Measurements from ENCODE around the gene CDH12. TPM values are rescaled to one million over a fixed set of nuclear protein-coding genes. Genes with fewer than 3 reads are reported as not detected.

Gene CDH12
- total and polyA plus RNA-seq, 2 donors (not counting 3 experiments of a cell fraction or from before 2014, with no cell fraction given): 0.03 TPM; not detected in 1

DNA sequence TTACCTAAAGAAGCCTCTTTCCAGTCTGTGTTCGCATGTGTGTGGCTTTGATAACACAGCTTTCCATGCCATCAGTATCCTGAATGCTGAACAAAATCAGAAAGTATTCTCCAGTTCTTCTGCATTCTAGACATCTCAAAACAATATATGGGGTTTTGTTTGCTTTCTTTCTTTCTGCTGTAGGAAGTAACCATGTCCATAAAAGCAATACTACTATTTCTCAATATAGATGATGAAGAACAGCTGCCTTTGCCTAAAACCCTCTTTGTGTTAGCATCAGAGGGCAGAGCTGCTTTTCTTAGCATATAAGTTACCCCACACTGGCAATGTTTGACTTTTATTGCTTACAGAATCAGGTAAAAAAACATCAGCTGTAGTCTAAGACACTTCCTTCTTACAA, 963.6 kb downstream of the CDH12 start:
- no peak for FAIRE-seq

DNA sequence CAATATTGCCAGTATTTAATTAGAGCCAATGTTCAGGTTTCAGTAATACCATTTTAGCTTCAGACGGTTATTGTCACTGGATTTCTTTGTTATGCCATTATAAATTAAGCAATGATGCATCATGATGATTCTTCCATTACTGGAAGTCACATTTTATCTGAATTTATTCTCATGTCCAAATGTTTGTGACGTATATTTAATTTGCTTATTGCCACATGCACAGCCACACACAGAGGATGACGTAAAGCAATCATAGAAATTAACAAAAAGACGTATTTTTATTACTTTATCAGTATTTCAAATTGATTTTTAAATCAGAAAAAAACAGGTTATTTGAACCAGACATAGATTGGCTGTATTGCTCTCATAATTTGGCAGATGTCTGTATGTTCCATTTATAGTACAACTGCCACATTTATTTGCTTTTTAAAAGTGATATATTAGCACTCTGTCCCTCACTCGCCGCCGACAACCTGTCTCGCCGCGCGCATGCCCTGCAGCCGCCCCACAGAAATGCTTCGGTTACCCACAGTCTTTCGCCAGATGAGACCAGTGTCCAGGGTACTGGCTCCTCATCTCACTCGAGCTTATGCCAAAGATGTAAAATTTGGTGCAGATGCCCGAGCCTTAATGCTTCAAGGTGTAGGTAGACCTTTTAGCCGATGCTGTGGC, 970.9 kb downstream of the CDH12 start:
- no TSS peak for BruUV-seq (replicated peaks)
- Histone ChIP-seq H2AFZ (ENCODE audit: low read depth, low read length) (no peak overlapping the region), H3K4me2 (ENCODE audit: insufficient read depth, low read length) (no peak overlapping the region), H3K9ac (replicated peaks; ENCODE audit: extremely low read depth, insufficient read depth, low read length) (no peak overlapping the region), H3K36me3 (ENCODE audit: control insufficient read depth in 2 of 2, extremely low read depth in 1 of 2, insufficient read depth in 2 of 2, low read length in 2 of 2) (no peaks in the 10 kb centered on the region), H4K20me1 (replicated peaks; ENCODE audit: control insufficient read depth, extremely low read depth, insufficient read depth, low read length) (no peaks in the 10 kb centered on the region), H3K4me3 (replicated peaks in 1 of 3; ENCODE audit: insufficient read depth in 1 of 3, low read depth in 1 of 3, low read length in 3 of 3) (no peak overlapping the region), H3K4me1 (ENCODE audit: control insufficient read depth, extremely low read depth, insufficient read depth, low read length) (no peaks in the 10 kb centered on the region), H3K27ac (ENCODE audit: insufficient read depth, low read depth, low read length) (no peak overlapping the region), H3K27me3 (ENCODE audit: control insufficient read depth in 2 of 2, insufficient read depth in 2 of 2, low read length in 2 of 2) (peaks cover 0 to 3% of the 10 kb centered on the region in 2 experiments), H3K9me1 (replicated peaks; ENCODE audit: control insufficient read depth, extremely low read depth, insufficient read depth, low read length) (no peaks in the 10 kb centered on the region), H3K9me3 (replicated peaks; ENCODE audit: control insufficient read depth, insufficient read depth, low read length) (no peaks in the 10 kb centered on the region), H3K79me2 (ENCODE audit: control insufficient read depth, insufficient read depth, low read length) (no peaks in the 10 kb centered on the region)
- ChIA-PET CTCF (no interaction called here), POLR2A (no interaction called here)
- dilution Hi-C loops (cut with MboI; ENCODE audit: extremely low pct_ligation_motif_present, low sequenced_read_pairs) (no loop called here), intact Hi-C loops (cut with micrococcal nuclease) (no loop called here)
- TF ChIP-seq, protein P1, sequence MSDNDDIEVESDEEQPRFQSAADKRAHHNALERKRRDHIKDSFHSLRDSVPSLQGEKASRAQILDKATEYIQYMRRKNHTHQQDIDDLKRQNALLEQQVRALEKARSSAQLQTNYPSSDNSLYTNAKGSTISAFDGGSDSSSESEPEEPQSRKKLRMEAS (IDR thresholded peaks at IDR 0.05; ENCODE audit: insufficient read depth, insufficient read length): no peak
- TF ChIP-seq POLR2A (IDR thresholded peaks at IDR 0.05; ENCODE audit: low read depth, low read length) (no peak), GATA2 (IDR thresholded peaks at IDR 0.05; ENCODE audit: insufficient read depth, insufficient read length, low read depth, low read length) (no peak), EZH2 (IDR thresholded peaks at IDR 0.05; ENCODE audit: borderline replicate concordance, low read depth, low read length, severe bottlenecking) (no peak), MYC (IDR thresholded peaks at IDR 0.05; ENCODE audit: low read depth, low read length) (no peak), FOS (IDR thresholded peaks at IDR 0.05; ENCODE audit: borderline replicate concordance, insufficient read depth, low read length) (no peak), JUN (IDR thresholded peaks at IDR 0.05; ENCODE audit: borderline replicate concordance, insufficient read depth, insufficient read length, low read depth) (no peak), POLR2AphosphoS5 (IDR thresholded peaks at IDR 0.05; ENCODE audit: insufficient read depth, low read depth, low read length) (no peak)
- TF ChIP-seq, protein P2, sequence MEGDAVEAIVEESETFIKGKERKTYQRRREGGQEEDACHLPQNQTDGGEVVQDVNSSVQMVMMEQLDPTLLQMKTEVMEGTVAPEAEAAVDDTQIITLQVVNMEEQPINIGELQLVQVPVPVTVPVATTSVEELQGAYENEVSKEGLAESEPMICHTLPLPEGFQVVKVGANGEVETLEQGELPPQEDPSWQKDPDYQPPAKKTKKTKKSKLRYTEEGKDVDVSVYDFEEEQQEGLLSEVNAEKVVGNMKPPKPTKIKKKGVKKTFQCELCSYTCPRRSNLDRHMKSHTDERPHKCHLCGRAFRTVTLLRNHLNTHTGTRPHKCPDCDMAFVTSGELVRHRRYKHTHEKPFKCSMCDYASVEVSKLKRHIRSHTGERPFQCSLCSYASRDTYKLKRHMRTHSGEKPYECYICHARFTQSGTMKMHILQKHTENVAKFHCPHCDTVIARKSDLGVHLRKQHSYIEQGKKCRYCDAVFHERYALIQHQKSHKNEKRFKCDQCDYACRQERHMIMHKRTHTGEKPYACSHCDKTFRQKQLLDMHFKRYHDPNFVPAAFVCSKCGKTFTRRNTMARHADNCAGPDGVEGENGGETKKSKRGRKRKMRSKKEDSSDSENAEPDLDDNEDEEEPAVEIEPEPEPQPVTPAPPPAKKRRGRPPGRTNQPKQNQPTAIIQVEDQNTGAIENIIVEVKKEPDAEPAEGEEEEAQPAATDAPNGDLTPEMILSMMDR (IDR thresholded peaks at IDR 0.05; ENCODE audit: extremely low read depth in 1 of 2, insufficient read depth in 1 of 2, low read depth in 1 of 2, low read length in 2 of 2): no peak
- no peak for FAIRE-seq
- no peak for DNase-seq (ENCODE audit: low read depth, low spot score)

More for the DNA sequence above, 963.6 kb downstream of the CDH12 start:
- Histone ChIP-seq H3K79me2 (ENCODE audit: control insufficient read depth, insufficient read depth, low read length) (no peaks in the 10 kb centered on the region), H3K9me1 (replicated peaks; ENCODE audit: control insufficient read depth, extremely low read depth, insufficient read depth, low read length) (no peaks in the 10 kb centered on the region), H3K36me3 (ENCODE audit: control insufficient read depth in 2 of 2, extremely low read depth in 1 of 2, insufficient read depth in 2 of 2, low read length in 2 of 2) (no peaks in the 10 kb centered on the region), H3K9ac (replicated peaks; ENCODE audit: extremely low read depth, insufficient read depth, low read length) (no peak overlapping the region), H3K9me3 (replicated peaks; ENCODE audit: control insufficient read depth, insufficient read depth, low read length) (no peaks in the 10 kb centered on the region), H2AFZ (ENCODE audit: low read depth, low read length) (peak overlapping the region; percentile 12), H3K4me2 (ENCODE audit: insufficient read depth, low read length) (no peak overlapping the region), H3K27ac (ENCODE audit: insufficient read depth, low read depth, low read length) (no peak overlapping the region), H3K4me3 (replicated peaks in 1 of 3; ENCODE audit: insufficient read depth in 1 of 3, low read depth in 1 of 3, low read length in 3 of 3) (no peak overlapping the region), H3K4me1 (ENCODE audit: control insufficient read depth, extremely low read depth, insufficient read depth, low read length) (peaks cover 6% of the 10 kb centered on the region), H3K27me3 (ENCODE audit: control insufficient read depth in 2 of 2, insufficient read depth in 2 of 2, low read length in 2 of 2) (no peaks in the 10 kb centered on the region), H4K20me1 (replicated peaks; ENCODE audit: control insufficient read depth, extremely low read depth, insufficient read depth, low read length) (no peaks in the 10 kb centered on the region)
- no TSS peak for BruUV-seq (replicated peaks)
- no peak for TF ChIP-seq POLR2A (IDR thresholded peaks at IDR 0.05; ENCODE audit: low read depth, low read length)
- TF ChIP-seq, protein P1 (IDR thresholded peaks at IDR 0.05; ENCODE audit: insufficient read depth, insufficient read length): no peak
- intact Hi-C loops (cut with micrococcal nuclease): no loop called here
- ChIA-PET CTCF (interaction anchor here (0.9 to 1.5 kb wide), 2 partner anchors 13 to 30 kb away, joined by 3 to 4 read pairs; no protein-coding TSS in a partner anchor), POLR2A (no interaction called here)
- peak; percentile 11 for DNase-seq (ENCODE audit: low read depth, low spot score)
- dilution Hi-C loops (cut with MboI; ENCODE audit: extremely low pct_ligation_motif_present, low sequenced_read_pairs): no loop called here

All from endothelial cell of umbilical vein (primary cell).